ENCODE data around the gene PPP2R3A. TPM values are rescaled to one million over a fixed set of nuclear protein-coding genes. Genes with fewer than 3 reads are reported as not detected.

The PPP2R3A gene
- total RNA-seq, 6 experiments from 2014 or later = 1.0 to 3.2 (median 1.7) TPM

DNA sequence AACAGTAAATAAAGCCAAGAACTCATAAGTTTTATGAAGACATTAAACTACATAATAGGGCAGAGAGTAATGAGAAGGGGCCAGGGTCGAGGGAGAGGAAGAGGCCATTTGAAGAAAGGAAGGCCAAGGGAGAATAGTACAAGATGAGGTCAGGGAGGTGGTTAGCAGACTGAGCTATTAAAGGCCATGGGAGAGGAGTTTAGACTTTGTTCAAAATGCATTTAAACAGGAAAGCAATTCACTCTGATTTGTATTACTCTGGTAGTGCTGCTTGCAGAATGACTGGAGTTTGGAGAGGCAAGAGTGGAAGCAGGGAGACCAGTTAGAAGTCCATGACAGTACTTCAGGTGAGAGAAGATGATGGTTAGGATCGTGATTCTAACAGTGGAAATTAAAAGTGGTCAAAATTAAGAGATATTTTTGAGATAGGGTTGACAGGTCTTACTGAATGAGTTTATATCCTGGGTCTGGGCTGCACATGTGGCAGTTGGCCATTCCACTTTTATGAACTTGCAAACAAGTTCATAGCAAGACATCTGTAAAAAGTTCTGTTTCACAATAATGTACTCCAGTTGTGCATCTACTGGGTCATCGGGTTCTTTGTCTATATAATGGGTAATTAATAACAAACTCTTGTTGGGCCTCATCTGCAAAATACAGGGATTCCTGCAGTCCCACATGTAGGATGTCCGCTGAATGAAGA lies 16.3 kb downstream of the PPP2R3A start:
- DNase-seq = no peak
- Histone ChIP-seq H3K9me3 (no peaks in the 10 kb centered on the region), H3K4me3 (no peak overlapping the region), H3K36me3 (no peaks in the 10 kb centered on the region), H3K27ac (no peak overlapping the region), H3K4me1 (no peaks in the 10 kb centered on the region), H3K27me3 (no peaks in the 10 kb centered on the region)
- intact Hi-C loops (cut with DNase I) = no loop called here
- no peak for ATAC-seq
- TF ChIP-seq, protein P1, sequence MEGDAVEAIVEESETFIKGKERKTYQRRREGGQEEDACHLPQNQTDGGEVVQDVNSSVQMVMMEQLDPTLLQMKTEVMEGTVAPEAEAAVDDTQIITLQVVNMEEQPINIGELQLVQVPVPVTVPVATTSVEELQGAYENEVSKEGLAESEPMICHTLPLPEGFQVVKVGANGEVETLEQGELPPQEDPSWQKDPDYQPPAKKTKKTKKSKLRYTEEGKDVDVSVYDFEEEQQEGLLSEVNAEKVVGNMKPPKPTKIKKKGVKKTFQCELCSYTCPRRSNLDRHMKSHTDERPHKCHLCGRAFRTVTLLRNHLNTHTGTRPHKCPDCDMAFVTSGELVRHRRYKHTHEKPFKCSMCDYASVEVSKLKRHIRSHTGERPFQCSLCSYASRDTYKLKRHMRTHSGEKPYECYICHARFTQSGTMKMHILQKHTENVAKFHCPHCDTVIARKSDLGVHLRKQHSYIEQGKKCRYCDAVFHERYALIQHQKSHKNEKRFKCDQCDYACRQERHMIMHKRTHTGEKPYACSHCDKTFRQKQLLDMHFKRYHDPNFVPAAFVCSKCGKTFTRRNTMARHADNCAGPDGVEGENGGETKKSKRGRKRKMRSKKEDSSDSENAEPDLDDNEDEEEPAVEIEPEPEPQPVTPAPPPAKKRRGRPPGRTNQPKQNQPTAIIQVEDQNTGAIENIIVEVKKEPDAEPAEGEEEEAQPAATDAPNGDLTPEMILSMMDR (IDR thresholded peaks at IDR 0.05) = no peak
- TF ChIP-seq POLR2A (IDR thresholded peaks at IDR 0.05) = no peak
- 61% methylated on average over 3 of the region's 4 CpGs for WGBS (ENCODE audit: insufficient coverage, low coverage, low lambda C conversion rate, missing lambda C conversion rate)

DNA sequence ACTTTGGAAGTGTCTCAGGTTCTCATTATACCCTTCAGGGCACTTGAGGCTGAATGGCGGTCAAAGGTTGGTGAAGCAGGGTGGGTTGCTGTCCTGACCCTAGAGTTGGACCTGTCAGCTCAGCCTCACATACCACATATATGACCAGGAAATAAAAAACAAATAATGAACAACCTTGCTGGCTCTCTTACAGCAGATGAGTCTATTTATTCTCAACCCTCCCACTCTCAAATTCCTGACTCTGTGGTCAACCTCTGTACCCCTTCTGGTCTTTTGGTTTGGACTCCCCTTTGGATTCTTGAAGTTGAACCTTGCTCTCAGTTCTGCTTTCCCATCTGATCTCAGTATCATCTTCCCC lies 16.9 kb downstream of the PPP2R3A start:
- DNase-seq = no peak
- Histone ChIP-seq H3K4me3 (no peak overlapping the region), H3K4me1 (no peaks in the 10 kb centered on the region), H3K27ac (no peak overlapping the region), H3K9me3 (no peaks in the 10 kb centered on the region), H3K36me3 (no peaks in the 10 kb centered on the region), H3K27me3 (no peaks in the 10 kb centered on the region)
- no CpG with 5 or more reads among the region's 1 CpG for WGBS (ENCODE audit: insufficient coverage, low coverage, low lambda C conversion rate, missing lambda C conversion rate)
- TF ChIP-seq, protein P1 (IDR thresholded peaks at IDR 0.05) = no peak
- no peak for TF ChIP-seq POLR2A (IDR thresholded peaks at IDR 0.05)
- ATAC-seq = peak in 1 of 4 donors; percentile 72
- intact Hi-C loops (cut with DNase I) = no loop called here

DNA sequence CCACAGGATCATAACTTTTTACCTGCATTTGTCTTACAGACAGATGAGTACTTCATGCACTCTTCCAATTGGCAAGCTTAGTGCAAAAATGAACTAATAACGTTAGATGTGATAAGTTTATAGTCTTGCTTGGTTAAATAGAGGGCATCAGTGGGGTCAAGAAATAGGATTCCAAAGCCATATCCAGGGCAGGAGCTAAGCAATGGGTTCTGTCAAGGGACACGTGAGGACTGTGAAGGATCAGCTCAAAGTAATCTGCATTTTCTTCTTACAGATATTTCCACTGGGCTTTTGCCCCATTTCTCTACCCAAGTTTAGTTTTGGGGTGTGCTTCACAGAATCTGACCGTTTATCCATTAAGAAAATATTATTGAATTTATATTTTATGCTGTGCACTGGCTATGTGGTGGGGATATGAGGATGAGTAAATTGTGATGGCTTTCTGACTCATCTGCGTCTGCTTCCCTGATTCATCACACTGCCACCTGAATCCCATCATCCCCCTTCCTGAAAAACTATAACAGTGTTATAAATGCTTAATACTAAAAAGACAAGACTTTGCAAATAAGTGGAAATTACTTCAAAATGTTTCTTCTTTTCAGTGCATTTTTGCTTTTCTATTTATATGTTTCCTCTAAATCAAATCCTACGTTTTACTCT lies 17.5 kb downstream of the PPP2R3A start:
- Histone ChIP-seq H3K4me1 (no peaks in the 10 kb centered on the region), H3K4me3 (no peak overlapping the region), H3K27ac (no peak overlapping the region), H3K9me3 (no peaks in the 10 kb centered on the region), H3K36me3 (no peaks in the 10 kb centered on the region), H3K27me3 (no peaks in the 10 kb centered on the region)
- ATAC-seq (peak in 1 of 4 donors; percentile 34), DNase-seq (no peak)
- intact Hi-C loops (cut with DNase I) = no loop called here
- TF ChIP-seq, protein P1 (IDR thresholded peaks at IDR 0.05) = no peak
- TF ChIP-seq POLR2A (IDR thresholded peaks at IDR 0.05) = no peak
- WGBS (ENCODE audit: insufficient coverage, low coverage, low lambda C conversion rate, missing lambda C conversion rate) = 87% methylated on average over 5 of the region's 5 CpGs

DNA sequence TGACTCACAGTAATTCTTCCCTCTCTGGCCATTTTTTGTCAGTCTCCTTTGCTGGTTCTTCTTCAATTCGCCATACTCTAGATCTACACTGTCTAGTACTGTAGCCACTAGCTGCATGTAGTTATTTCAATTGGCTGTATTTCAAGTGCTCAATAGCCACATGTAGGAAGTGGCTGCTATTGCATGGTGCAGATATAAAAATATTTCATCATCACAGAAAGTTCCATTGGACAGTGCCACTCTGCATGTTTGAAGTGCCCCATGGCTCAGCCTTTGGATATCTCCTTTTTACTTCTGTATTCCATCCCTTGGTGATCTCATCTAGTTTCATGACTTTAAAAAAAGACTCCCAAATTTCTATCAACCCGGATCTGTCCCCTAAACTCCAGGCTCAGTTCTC lies 22.1 kb downstream of the PPP2R3A start:
- no peaks in the 10 kb centered on the region for H3K27me3 ChIP-seq
- no peaks in the 10 kb centered on the region for H3K9me3 ChIP-seq
- no peak for TF ChIP-seq POLR2A (IDR thresholded peaks at IDR 0.05)
- TF ChIP-seq, protein P1 (IDR thresholded peaks at IDR 0.05) = no peak
- intact Hi-C loops (cut with DNase I) = no loop called here
- 85% methylated on average over 2 of the region's 2 CpGs for WGBS (ENCODE audit: insufficient coverage, low coverage, low lambda C conversion rate, missing lambda C conversion rate)
- H3K4me3 ChIP-seq = no peak overlapping the region
- DNase-seq = no peak
- no peaks in the 10 kb centered on the region for H3K36me3 ChIP-seq
- no peak for ATAC-seq
- H3K4me1 ChIP-seq = no peaks in the 10 kb centered on the region
- no peak overlapping the region for H3K27ac ChIP-seq

Measured in right lobe of liver (tissue), 6 donors.